NCI-H2227 (cell line): Measurements from ENCODE around the gene NKIRAS1.
A peak's percentile ranks its signal among the peaks of the same experiment; 100 is the strongest.
"Not testable (repeated sequence)": the region's sequence is repeated elsewhere in the genome, so short reads cannot be mapped to it uniquely, and the experiment has no call there.

Experiments
- DNase-seq: peaks from one replicate; lab custom pipeline; 2025; ENCODE audit not compliant: unreplicated experiment; lab: John Stamatoyannopoulos, UW

Gene NKIRAS1

GRCh38 chr3:23872330-23872729 lies 44.5 kb downstream of the NKIRAS1 start:
- no peak for DNase-seq

GRCh38 chr3:23871361-23871760 lies 45.4 kb downstream of the NKIRAS1 start:
- DNase-seq, result not testable (repeated sequence)

GRCh38 chr3:23870663-23871043 lies 46.1 kb downstream of the NKIRAS1 start:
- not testable (repeated sequence) for DNase-seq

- no peak for DNase-seq
Observed at GRCh38 chr3:23869977-23870662, 46.7 kb downstream of the NKIRAS1 start.

- no peak for DNase-seq
Observed at GRCh38 chr3:23867838-23868237, 49.0 kb downstream of the NKIRAS1 start.

- DNase-seq, result no peak
Observed at GRCh38 chr3:23867400-23867799, 49.4 kb downstream of the NKIRAS1 start.

GRCh38 chr3:23865595-23866396 lies 51.0 kb downstream of the NKIRAS1 start:
- DNase-seq, result peak; percentile 13

- DNase-seq, result no peak
Observed at GRCh38 chr3:23864931-23865330, 51.9 kb downstream of the NKIRAS1 start.

GRCh38 chr3:23863060-23863459 lies 53.7 kb downstream of the NKIRAS1 start:
- DNase-seq, result no peak

GRCh38 chr3:23861689-23862088 lies 55.1 kb downstream of the NKIRAS1 start:
- DNase-seq, result no peak

GRCh38 chr3:23859839-23860382 lies 56.9 kb downstream of the NKIRAS1 start:
- no peak for DNase-seq

- DNase-seq, result no peak
Observed at GRCh38 chr3:23859012-23859743, 57.6 kb downstream of the NKIRAS1 start.

GRCh38 chr3:23856286-23856685 lies 60.5 kb downstream of the NKIRAS1 start:
- no peak for DNase-seq

GRCh38 chr3:23849462-23849861 lies 67.3 kb downstream of the NKIRAS1 start:
- not testable (repeated sequence) for DNase-seq

- no peak for DNase-seq
Observed at GRCh38 chr3:23845326-23846216, 71.2 kb downstream of the NKIRAS1 start.

GRCh38 chr3:23843869-23844268 lies 72.9 kb downstream of the NKIRAS1 start:
- no peak for DNase-seq
